SIG-M5 treated with dmso at 0.1 percent for 504 hours (cell line): ENCODE measurements around the gene CA5B.
"Not testable (repeated sequence)": the region's sequence is repeated elsewhere in the genome, so short reads cannot be mapped to it uniquely, and the experiment has no call there.

Experiments used
- DNase-seq: peaks from one replicate; lab custom pipeline; 2025; ENCODE audit not compliant: unreplicated experiment; lab: John Stamatoyannopoulos, UW

The CA5B gene

DNA sequence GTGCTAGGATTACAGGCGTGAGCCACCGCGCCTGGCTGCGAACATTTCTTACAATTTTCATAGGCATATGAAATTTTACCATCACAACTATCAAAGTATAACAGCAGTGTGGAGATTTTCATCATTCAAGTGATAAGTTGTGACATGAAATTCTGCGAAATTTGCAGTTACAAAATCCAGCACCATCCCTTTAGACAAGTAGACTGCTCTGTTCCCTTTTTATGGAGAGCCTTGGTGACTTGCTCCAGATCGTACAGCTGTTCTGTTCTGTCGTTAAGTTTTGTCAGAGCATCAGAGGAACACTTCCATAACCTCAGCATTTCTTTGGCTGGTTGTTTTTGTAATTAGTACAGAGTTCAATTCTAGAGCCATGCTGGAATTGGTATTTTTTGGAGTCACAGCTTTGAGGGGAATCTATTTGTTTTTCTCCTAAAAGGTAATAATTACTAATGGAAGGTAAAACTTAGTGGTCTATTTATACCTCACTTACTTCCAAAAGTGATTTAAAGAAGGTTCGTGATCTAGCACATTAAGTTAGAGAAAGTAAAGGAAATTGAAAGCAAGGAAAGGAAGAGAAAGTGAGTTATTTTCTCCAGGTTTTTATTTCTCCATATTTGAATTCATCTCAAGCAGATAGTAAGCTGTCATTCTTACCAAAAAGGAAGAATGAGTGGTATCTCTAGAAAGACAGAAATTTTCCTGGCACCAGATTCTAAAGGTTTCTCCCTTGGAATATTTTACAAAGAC lies 74.3 kb downstream of the CA5B start:
- DNase-seq: peak; percentile 2

DNA sequence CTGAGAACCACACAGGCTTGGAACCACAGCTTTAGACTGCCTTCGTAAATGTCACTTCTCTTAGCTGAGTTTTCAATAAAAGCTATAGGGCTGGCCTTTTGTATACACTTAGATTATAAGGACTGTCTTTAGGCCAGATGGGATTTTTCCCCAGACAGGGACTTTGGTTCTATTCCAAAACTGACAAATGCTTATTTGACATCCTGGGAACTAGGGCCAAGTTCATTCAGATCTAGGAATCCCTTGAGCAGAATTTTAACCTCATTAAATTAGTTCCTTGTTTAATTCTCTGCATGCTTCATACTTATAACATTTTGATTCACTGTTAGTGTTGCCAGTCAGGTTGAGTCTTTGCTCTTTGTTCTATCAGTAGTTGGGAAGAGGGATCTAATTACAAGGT lies 75.3 kb downstream of the CA5B start:
- no peak for DNase-seq

DNA sequence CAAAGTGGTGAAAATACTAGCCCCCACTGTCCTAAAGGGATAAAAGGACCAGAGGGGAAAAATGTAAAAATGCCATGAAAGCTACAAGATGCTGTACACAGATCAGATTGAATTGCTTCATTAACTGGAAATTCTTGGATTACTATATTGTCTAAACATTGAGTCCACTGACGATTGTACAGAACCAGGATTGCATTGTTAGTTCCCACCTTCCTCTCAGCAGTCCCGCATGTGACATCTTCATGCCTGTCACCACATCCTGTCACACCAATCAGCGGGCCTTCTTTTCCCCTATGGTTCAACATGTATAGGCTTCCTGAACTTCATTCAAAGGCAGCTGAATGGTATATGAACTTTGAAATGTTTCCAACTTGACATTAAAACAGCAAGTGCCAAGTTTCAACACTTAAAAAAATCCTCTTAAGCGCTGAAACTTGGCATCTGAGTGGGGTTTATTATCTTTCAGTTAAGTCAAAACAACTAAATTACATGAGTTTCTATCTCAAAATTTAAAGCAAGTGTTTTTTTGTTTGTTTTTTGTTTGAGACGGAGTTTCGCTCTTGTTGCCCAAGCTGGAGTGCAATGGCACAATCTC lies 76.8 kb downstream of the CA5B start:
- DNase-seq: no peak

DNA sequence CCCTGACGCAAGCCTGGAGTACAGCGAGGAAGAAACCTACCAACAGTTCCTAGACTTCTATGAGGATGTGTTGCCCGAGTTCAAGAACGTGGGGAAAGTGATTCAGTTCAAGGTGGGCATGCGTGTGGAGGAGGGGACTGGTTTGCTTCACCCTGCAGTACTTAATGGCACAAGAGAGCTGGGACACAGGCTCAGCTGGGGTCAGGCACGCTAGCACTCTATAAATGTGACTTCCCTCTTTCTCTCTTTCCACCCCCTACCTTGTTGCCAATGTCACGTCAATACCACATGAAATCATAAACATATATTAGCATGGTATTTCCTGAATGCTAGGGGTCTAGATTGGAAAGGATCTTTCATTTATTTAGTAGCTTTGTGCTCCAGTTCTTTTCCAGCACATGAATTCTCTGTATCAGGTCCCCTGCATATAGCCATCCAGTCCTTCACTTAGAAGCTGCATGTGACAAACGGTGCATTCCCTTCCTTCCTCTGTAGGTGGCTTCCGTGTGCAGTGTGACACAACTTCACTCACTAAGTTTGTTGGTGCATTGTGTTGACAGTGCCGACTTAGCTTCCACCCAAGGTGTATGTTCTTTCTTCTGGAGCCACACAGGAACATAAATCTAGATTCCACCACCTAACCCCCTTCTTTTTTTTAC lies 77.8 kb downstream of the CA5B start:
- peak; percentile 52 for DNase-seq

DNA sequence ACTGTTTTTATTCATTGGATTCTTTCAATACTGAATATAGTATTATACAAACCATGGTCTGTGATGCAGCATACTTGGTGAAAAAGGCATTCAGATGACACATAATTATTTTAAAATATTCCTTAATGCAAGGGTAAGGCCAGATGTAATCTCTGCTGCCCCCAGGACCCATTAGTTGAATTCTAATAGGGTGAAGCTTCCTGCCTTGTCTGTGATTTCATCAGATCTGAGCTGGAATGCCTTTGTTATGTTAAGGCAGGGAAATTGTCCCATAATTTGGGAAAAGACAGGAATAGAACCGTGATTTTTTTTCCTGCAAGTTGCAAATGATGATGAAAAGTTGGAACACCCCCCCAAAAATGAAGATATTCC lies 78.4 kb downstream of the CA5B start:
- no peak for DNase-seq

DNA sequence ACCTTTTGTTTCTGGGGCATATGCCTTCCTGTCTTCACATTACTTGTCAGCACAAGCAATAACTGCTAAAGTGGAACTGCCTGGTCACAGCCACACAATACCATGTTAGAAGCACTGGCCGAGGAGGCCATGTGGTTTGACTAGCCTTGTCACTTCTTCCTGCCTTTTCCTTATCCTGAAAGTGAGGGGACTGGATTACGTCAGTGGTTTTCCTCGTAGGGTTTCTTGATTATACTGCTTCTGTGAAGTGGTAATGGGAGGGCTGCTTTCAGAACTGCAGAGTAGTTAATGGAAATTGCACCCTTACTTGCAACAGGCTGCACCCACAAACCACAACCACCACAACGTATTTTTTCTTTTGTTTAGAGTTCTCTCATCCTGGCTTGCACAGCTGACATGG lies 78.8 kb downstream of the CA5B start:
- DNase-seq: peak; percentile 37

DNA sequence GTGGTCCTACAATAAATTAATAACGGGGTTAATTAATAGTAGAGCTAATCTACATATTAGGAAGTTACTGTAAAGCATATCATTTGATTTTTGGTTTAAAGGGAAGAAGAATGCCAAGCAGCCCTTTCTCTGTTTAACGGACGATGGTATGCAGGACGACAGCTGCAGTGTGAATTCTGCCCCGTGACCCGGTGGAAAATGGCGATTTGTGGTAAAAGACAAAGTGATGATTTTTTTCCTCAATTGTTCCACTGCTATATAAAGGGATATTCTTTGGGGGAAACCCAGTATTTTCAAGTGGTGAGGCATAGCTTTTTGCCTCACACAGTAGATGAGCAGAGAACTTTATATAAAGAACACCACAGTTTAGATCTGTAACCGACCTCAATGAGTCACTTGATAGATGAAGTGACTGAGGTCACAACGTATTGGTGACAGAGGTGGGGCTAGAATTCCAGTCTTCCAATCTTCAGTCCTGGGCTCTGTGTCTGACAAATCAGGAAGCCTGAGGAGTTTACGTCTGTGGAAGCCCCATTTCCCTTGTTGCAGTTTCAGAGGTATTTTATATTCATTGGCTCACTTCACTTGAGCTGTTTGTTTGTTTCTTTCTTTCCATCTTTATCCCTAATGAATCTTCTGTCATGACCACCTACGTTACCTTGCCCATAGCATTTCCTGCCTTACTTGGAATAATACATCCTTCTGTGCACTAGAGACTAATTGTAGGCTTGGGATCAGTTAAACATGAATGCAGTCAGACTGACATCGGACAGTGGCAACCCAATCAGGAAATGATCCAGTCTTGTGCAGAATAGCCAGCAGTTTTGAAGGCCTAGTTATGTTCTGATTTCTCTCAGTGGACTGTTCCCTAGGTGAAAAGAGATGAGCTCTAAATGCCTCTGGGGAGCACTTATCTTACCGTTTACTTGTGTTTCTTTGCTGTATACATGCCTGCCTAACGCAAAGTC lies 82.3 kb downstream of the CA5B start:
- no peak for DNase-seq

DNA sequence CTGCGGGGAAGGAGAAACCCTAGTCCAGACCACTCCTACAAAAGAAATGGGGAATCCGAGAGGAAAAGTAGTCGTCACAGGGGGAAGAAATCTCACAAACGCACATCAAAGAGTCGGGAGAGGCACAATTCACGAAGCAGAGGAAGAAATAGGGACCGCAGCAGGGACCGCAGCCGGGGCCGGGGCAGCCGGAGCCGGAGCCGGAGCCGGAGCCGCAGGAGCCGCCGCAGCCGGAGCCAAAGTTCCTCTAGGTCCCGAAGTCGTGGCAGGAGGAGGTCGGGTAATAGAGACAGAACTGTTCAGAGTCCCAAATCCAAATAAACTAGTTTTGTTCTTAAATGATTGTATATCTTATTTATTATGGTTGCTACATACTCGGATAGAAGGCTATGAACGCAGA lies 84.9 kb downstream of the CA5B start:
- no peak for DNase-seq

DNA sequence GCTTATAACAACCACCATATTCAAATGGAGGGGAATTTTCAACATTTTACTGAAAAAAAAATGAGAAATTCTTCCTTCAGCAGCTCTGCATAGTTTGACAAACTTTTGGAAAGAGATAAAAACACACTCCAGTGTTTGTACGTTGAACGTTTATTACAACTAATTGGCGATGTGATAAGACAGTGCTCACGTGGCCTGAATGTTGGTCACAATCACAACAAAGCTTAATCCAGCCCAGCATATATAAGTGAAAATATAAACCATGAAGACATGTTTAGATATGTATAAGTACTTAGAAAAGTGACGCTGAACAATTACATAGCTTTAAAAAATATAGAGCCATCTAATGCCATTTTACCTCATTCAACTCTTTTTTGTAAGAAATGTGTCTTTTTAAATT lies 87.9 kb downstream of the CA5B start:
- no peak for DNase-seq

DNA sequence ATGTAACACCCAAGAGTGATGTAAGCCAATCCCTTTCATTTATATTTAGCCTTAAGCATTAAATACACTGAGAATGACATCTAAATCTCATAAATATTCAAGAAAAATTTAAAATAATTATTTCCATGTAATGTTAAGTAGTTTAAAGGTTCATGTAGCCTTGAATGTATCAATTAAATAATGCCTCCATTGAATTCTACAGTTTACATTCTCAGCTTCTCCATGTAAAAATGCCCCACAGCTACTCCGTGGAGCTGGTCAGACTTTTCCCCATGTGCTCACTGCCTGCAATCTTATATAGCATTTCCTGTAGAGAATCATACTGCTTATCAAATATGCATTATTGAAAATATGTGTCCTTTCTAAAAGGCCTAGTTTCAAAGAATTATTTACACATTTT lies 91.1 kb downstream of the CA5B start:
- no peak for DNase-seq

DNA sequence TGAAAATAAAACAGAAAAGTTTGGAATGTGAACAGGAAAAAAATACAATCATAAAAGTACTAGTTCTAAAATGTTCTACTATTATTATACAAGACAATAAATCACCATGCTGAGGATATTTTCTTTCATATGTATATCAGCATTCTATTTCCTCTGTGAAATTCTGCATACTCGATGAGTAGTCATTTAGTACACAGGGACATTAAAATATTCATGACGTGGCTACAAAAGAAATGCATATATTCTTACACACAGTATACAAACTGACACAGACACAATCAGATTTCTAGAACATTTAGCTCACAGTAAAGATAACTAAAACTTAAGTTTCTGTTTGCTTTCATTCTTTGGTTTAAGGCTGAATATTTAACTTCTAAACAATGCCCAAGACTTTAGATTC lies 93.3 kb downstream of the CA5B start:
- not testable (repeated sequence) for DNase-seq

DNA sequence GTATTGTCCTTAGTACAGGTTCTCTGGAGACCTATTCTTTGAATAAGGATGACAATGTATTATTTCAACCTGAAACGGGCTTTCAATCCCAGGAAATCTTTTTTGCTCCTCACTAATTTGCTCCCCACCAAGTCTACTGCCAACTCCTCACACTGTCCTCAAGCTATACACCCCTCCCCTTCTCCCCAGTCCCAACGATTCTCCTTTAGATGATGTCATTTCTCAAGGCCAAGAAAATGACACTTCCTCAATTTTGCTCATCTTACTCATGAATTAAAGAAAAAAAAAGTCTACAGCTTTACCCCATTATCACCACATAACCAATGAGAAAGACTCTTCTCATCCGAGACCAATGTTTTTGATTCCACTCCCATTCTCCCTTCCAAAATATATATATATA lies 96.0 kb downstream of the CA5B start:
- peak; percentile 32 for DNase-seq

DNA sequence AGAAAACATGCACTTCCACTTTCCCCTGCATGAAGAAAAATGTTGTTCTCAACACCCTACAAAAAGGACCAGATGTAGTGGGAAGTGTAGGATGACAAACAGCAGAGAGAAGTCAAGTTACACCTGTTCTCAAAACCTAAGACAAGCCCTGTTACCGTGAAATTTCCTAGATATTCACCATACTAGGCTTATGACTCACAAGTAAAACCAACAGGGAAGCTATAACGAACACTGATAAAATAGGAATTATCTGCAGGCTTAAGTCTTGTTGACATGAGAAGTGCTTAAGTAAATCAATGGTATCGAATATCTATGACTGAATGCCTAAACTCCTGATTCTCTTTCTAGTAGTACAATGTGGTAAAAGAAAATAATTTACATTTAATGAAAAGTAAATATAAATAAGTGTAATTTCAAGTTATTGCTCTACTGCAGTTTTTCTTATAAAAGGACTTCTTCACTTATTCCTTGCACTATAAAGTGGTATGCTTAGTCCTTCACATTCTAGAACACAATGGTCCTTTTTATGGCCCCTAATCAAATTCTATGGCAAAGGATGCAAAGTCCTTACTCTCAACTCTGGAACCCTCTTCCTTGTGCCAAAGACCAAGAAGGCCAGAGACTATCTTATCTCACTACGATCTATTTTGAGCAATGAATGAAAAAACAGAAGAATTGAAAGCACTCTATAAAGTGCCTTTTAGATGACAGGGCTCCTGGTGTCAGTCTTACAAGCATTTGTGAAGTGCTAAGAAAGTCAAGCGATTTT lies 96.9 kb downstream of the CA5B start:
- DNase-seq: peak; percentile 1
